HG03342 (cell line): ENCODE measurements around the gene PEX11B.

ENCODE experiments used
- ATAC-seq: cut with Tn5 transposase; IDR thresholded peaks from one replicate; pipeline ENCODE4 v1.9.1; 2021; ENCODE audit warnings: mild to moderate bottlenecking, moderate library complexity; ENCODE audit not compliant: unreplicated experiment

PEX11B gene

GRCh38 chr1:145877923-145878486 is 40.5 kb downstream of the PEX11B start:
- ATAC-seq, result no peak

GRCh38 chr1:145874646-145875045 is 43.9 kb downstream of the PEX11B start:
- no peak for ATAC-seq

- no peak for ATAC-seq
Measured at GRCh38 chr1:145871994-145872924, 46.3 kb downstream of the PEX11B start.

GRCh38 chr1:145868232-145868631 is 50.3 kb downstream of the PEX11B start:
- no peak for ATAC-seq

- ATAC-seq, result no peak
Measured at GRCh38 chr1:145863282-145864018, 55.1 kb downstream of the PEX11B start.
